Keratinocyte (primary cell): ENCODE results near the gene PRKAR1B. TPM values are rescaled to one million over a fixed set of nuclear protein-coding genes. Genes with fewer than 3 reads are reported as not detected.

Source experiments
- DNase-seq: peaks from one replicate; pipeline ENCODE4 v3.0.0-alpha.2; 2011; ENCODE audit warnings: low read depth, missing footprints, low spot score
- FAIRE-seq: peaks from 2 replicates; lab custom pipeline; 2011; peaks lifted over from hg19 to GRCh38; lab: Jason Lieb, UNC
- H2AFZ ChIP-seq: 2 replicates; pipeline ENCODE4 v1.6.0; 2012; ENCODE audit warnings: low read length, control low read depth, inconsistent platforms; ENCODE audit not compliant: control insufficient read depth
- H3K27ac ChIP-seq: 2 replicates; pipeline ENCODE4 v1.5.1; 2011; ENCODE audit warnings: low read length; ENCODE audit not compliant: control insufficient read depth, insufficient read depth
- H3K27me3 ChIP-seq: 3 replicates; pipeline ENCODE4 v1.6.0; 2011; ENCODE audit warnings: low read length; ENCODE audit not compliant: control insufficient read depth, insufficient read depth; ENCODE audit errors: extremely low read depth
- H3K36me3 ChIP-seq, 2 experiments: 2 replicates in 1 of 2; 3 replicates in 1 of 2; pipeline ENCODE4 v1.5.1; 2011; ENCODE audit warnings: low read length in 2 of 2, mild to moderate bottlenecking in 1 of 2; ENCODE audit not compliant: control insufficient read depth in 2 of 2, insufficient read depth in 2 of 2; ENCODE audit errors: extremely low read depth in 1 of 2
- H3K4me1 ChIP-seq: 3 replicates; pipeline ENCODE4 v1.5.1; 2011; ENCODE audit warnings: low read length; ENCODE audit not compliant: control insufficient read depth, insufficient read depth; ENCODE audit errors: extremely low read depth
- H3K4me2 ChIP-seq: 3 replicates; pipeline ENCODE4 v1.6.0; 2011; ENCODE audit warnings: low read depth, low read length; ENCODE audit not compliant: control insufficient read depth, insufficient read depth; ENCODE audit errors: extremely low read depth
- H3K4me3 ChIP-seq, 3 experiments: fragments of 200-600 bp in 1 of 3; sonication (generic) in 1 of 3; 2 replicates in 2 of 3; 3 replicates in 1 of 3; pipeline ENCODE4 v1.5.1; 2011 to 2016; ENCODE audit warnings: low read length in 3 of 3, mild to moderate bottlenecking in 3 of 3, control low read depth in 2 of 3, inconsistent platforms in 1 of 3, low read depth in 1 of 3, mixed read lengths in 1 of 3, mixed run types in 1 of 3, moderate library complexity in 1 of 3; ENCODE audit not compliant: control insufficient read depth in 2 of 3, insufficient read depth in 2 of 3; ENCODE audit errors: extremely low read depth in 1 of 3
- H3K79me2 ChIP-seq: 2 replicates; pipeline ENCODE4 v1.6.0; 2012; ENCODE audit warnings: low read length; ENCODE audit not compliant: control insufficient read depth, insufficient read depth
- H3K9ac ChIP-seq: 3 replicates; pipeline ENCODE4 v1.6.0; 2011; ENCODE audit warnings: low read length; ENCODE audit not compliant: control insufficient read depth, insufficient read depth; ENCODE audit errors: extremely low read depth
- H3K9me1 ChIP-seq: 3 replicates; pipeline ENCODE4 v1.6.0; 2011; ENCODE audit warnings: low read length; ENCODE audit not compliant: control insufficient read depth, insufficient read depth; ENCODE audit errors: extremely low read depth
- H3K9me3 ChIP-seq: 2 replicates; pipeline ENCODE4 v1.5.1; 2012; ENCODE audit warnings: low read depth, low read length; ENCODE audit not compliant: control insufficient read depth
- H4K20me1 ChIP-seq: 3 replicates; pipeline ENCODE4 v1.6.0; 2011; ENCODE audit warnings: low read length; ENCODE audit not compliant: control insufficient read depth, insufficient read depth; ENCODE audit errors: extremely low read depth
- CTCF ChIP-seq, 3 experiments: IDR thresholded peaks in 1 of 3; conservative IDR thresholded peaks in 1 of 3; optimal IDR thresholded peaks in 1 of 3; 2 replicates in 2 of 3; 3 replicates in 1 of 3; pipeline versions ENCODE3 to v1.5.1; 2011; ENCODE audit warnings: low read length in 3 of 3, mild to moderate bottlenecking in 3 of 3, moderate library complexity in 2 of 3, control low read depth in 1 of 3, inconsistent platforms in 1 of 3; ENCODE audit not compliant: insufficient read depth in 2 of 3; ENCODE audit errors: extremely low read depth in 1 of 3
- EZH2 ChIP-seq: IDR thresholded peaks from one replicate; pipeline ENCODE4 v1.6.1; 2012; ENCODE audit warnings: inconsistent platforms, mild to moderate bottlenecking, low read length, moderate library complexity
- dilution Hi-C: fragments of 300-500 bp; cut with MboI; formaldehyde crosslinking; loops from one replicate; pipeline ENCODE4 v1.7.0; 2020; ENCODE audit warnings: low sequenced_read_pairs; ENCODE audit not compliant: extremely low pct_ligation_motif_present
- polyA plus RNA-seq, 5 experiments: library from polyadenylated mRNA; depleted of rRNA in 3 of 5; stranded (reverse) in 3 of 5; stranded (forward) in 1 of 5; unstranded in 1 of 5; fragments of >200 nt; gene quantifications; 1 replicate in 1 of 5; 2 replicates in 3 of 5; 3 replicates in 1 of 5; pipeline versions ENCODE4 v1.2.1 to v1.2.3, GENCODE V29; 2011 to 2012; ENCODE audit warnings: missing spikeins in 2 of 5, low read depth in 1 of 5, low replicate concordance in 1 of 5

PRKAR1B gene
- polyA plus RNA-seq, 1 donor (not counting 4 experiments of a cell fraction or from before 2014, with no cell fraction given): 10.8 TPM

GRCh38 chr7:756928-757560, 30.0 kb upstream of the PRKAR1B start:
- no peak overlapping the region for H2AFZ ChIP-seq
- TF ChIP-seq CTCF (optimal IDR thresholded peaks at IDR 0.05 in 1 of 3, IDR thresholded peaks at IDR 0.05 in 1 of 3, conservative IDR thresholded peaks at IDR 0.05 in 1 of 3; ENCODE audit: extremely low read depth in 1 of 3, insufficient read depth in 2 of 3, low read length in 3 of 3) (no peak), EZH2 (no peak)
- peaks cover 20 to 31% of the 10 kb centered on the region in 2 experiments for H3K36me3 ChIP-seq
- H3K4me1 ChIP-seq: no peaks in the 10 kb centered on the region
- H3K27ac ChIP-seq: no peak overlapping the region
- no peaks in the 10 kb centered on the region for H3K79me2 ChIP-seq
- no peak for DNase-seq
- H3K9me3 ChIP-seq: no peaks in the 10 kb centered on the region
- no peak overlapping the region for H3K4me2 ChIP-seq
- H4K20me1 ChIP-seq: no peaks in the 10 kb centered on the region
- FAIRE-seq: no peak
- H3K9me1 ChIP-seq: no peaks in the 10 kb centered on the region
- no peaks in the 10 kb centered on the region for H3K27me3 ChIP-seq
- dilution Hi-C loops: no loop called here
- H3K4me3 ChIP-seq: no peak overlapping the region
- H3K9ac ChIP-seq: no peak overlapping the region

- H3K27ac ChIP-seq: no peak overlapping the region
- peaks cover 19 to 31% of the 10 kb centered on the region in 2 experiments for H3K36me3 ChIP-seq
- H3K4me3 ChIP-seq: no peak overlapping the region
- no peaks in the 10 kb centered on the region for H4K20me1 ChIP-seq
- no peaks in the 10 kb centered on the region for H3K9me1 ChIP-seq
- H3K4me2 ChIP-seq: no peak overlapping the region
- no peak overlapping the region for H2AFZ ChIP-seq
- no peak overlapping the region for H3K9ac ChIP-seq
- dilution Hi-C loops: no loop called here
- no peaks in the 10 kb centered on the region for H3K9me3 ChIP-seq
- FAIRE-seq (no peak), DNase-seq (no peak)
- no peak for TF ChIP-seq CTCF (optimal IDR thresholded peaks at IDR 0.05 in 1 of 3, IDR thresholded peaks at IDR 0.05 in 1 of 3, conservative IDR thresholded peaks at IDR 0.05 in 1 of 3; ENCODE audit: extremely low read depth in 1 of 3, insufficient read depth in 2 of 3, low read length in 3 of 3)
- no peak for TF ChIP-seq EZH2
- no peaks in the 10 kb centered on the region for H3K4me1 ChIP-seq
- no peaks in the 10 kb centered on the region for H3K79me2 ChIP-seq
- no peaks in the 10 kb centered on the region for H3K27me3 ChIP-seq
These were observed 29.3 kb upstream of the PRKAR1B start for GRCh38 chr7:756231-756927.
